Left ventricle myocardium inferior (tissue), 1 donor: ENCODE measurements around the gene KIF17. TPM values are rescaled to one million over a fixed set of nuclear protein-coding genes. Genes with fewer than 3 reads are reported as not detected.

ENCODE experiments used
- DNase-seq: peaks from one replicate; pipeline ENCODE4 v3.0.0-alpha.2; 2020
- H3K27ac ChIP-seq: fragments of 200-600 bp; replicated peaks from 2 replicates; pipeline ENCODE4 v1.8.0; 2021
- H3K27me3 ChIP-seq: fragments of 200-600 bp; 2 replicates; pipeline ENCODE4 v1.8.0; 2021; ENCODE audit warnings: low read depth
- H3K36me3 ChIP-seq: fragments of 200-600 bp; 2 replicates; pipeline ENCODE4 v1.8.0; 2021
- H3K4me1 ChIP-seq: fragments of 200-600 bp; 2 replicates; pipeline ENCODE4 v1.8.0; 2021
- H3K4me3 ChIP-seq: fragments of 200-600 bp; 2 replicates; pipeline ENCODE4 v1.8.0; 2021; ENCODE audit warnings: mild to moderate bottlenecking, moderate library complexity
- H3K9me3 ChIP-seq: fragments of 200-600 bp; replicated peaks from 2 replicates; pipeline ENCODE4 v1.8.0; 2021
- intact Hi-C: fragments of 100-400 bp; cut with micrococcal nuclease; formaldehyde crosslinking; loops from one replicate; pipeline ENCODE4 v1.11.0; 2022
- total RNA-seq: library from RNA; stranded (reverse); fragmentation: NEBNext Ultra II Directional; extraction: Animal tissue kit (Norgen Biotek cat#: 25700); gene quantifications from one replicate; pipeline ENCODE4 v1.2.1, GENCODE V29; 2021
- TF ChIP-seq, protein P1 (sequence below): fragments of 200-600 bp; IDR thresholded peaks from 2 replicates; pipeline ENCODE4 v1.8.0; 2021; ENCODE audit warnings: antibody characterized with exemption, mild to moderate bottlenecking, borderline replicate concordance
- donor health status: DM: no; HTN: yes; CAD: no; lungs with severe emphysema.

KIF17 gene
- total RNA-seq, 1 donor from 2014 or later: 4.6 TPM

DNA sequence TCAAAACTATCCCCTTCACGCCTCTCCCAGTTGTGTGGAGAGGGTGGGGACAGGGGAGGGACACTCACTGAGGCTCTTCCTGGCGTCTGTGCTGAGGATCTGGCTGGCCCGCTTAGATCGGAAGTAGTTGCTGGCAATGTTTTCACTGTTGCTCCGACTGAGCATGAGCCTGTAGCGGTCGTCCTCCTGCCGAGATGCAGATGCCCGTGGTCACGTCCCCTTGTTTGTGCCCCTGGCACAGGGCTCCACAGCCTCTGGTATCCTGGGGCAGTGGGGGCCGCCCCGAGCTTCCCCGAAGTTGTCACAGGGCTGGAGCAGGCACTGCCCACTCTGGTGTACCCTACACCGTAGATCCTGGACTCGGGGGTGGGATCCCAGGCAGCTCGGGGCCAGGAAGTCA, 51.7 kb downstream of the KIF17 start:
- no peak for DNase-seq
- intact Hi-C loops: no loop called here
- Histone ChIP-seq H3K27me3 (no peaks in the 10 kb centered on the region), H3K9me3 (no peaks in the 10 kb centered on the region), H3K4me3 (peak overlapping the region; percentile 42), H3K27ac (peak overlapping the region; percentile 86), H3K4me1 (peaks cover 24% of the 10 kb centered on the region), H3K36me3 (no peaks in the 10 kb centered on the region)
- TF ChIP-seq, protein P1, sequence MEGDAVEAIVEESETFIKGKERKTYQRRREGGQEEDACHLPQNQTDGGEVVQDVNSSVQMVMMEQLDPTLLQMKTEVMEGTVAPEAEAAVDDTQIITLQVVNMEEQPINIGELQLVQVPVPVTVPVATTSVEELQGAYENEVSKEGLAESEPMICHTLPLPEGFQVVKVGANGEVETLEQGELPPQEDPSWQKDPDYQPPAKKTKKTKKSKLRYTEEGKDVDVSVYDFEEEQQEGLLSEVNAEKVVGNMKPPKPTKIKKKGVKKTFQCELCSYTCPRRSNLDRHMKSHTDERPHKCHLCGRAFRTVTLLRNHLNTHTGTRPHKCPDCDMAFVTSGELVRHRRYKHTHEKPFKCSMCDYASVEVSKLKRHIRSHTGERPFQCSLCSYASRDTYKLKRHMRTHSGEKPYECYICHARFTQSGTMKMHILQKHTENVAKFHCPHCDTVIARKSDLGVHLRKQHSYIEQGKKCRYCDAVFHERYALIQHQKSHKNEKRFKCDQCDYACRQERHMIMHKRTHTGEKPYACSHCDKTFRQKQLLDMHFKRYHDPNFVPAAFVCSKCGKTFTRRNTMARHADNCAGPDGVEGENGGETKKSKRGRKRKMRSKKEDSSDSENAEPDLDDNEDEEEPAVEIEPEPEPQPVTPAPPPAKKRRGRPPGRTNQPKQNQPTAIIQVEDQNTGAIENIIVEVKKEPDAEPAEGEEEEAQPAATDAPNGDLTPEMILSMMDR: no peak

DNA sequence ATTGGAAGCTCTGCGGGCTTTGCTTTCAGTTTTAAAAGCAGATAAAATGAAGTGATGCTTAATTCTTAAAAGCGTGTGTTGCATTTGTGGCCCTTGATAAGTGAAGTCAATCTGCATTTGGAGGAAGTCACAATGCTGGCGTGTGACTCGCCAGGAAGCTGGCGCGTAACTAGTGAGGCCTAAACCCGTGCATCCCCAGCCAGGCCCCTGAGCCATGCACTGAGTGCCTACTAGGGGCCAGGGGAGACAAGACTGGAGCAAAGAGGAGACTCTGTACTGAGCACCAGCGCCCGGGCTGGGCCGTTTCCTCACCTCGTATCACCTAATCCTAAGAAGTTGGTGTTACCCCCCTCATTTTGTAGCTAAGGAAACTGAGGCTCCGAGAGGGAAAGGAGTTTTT, 52.1 kb downstream of the KIF17 start:
- no peak for DNase-seq
- intact Hi-C loops: no loop called here
- peaks cover 28% of the 10 kb centered on the region for H3K4me1 ChIP-seq
- no peak overlapping the region for H3K4me3 ChIP-seq
- H3K27me3 ChIP-seq: no peaks in the 10 kb centered on the region
- peak overlapping the region; percentile 86 for H3K27ac ChIP-seq
- TF ChIP-seq, protein P1: no peak
- no peaks in the 10 kb centered on the region for H3K9me3 ChIP-seq
- no peaks in the 10 kb centered on the region for H3K36me3 ChIP-seq

- DNase-seq: no peak
- no peaks in the 10 kb centered on the region for H3K9me3 ChIP-seq
- intact Hi-C loops: no loop called here
- H3K4me1 ChIP-seq: peaks cover 44% of the 10 kb centered on the region
- no peak overlapping the region for H3K4me3 ChIP-seq
- no peaks in the 10 kb centered on the region for H3K27me3 ChIP-seq
- H3K27ac ChIP-seq: no peak overlapping the region
- TF ChIP-seq, protein P1: no peak
- no peaks in the 10 kb centered on the region for H3K36me3 ChIP-seq
Observed at GRCh38 chr1:20663969-20664715, 53.7 kb downstream of the KIF17 start.

DNA sequence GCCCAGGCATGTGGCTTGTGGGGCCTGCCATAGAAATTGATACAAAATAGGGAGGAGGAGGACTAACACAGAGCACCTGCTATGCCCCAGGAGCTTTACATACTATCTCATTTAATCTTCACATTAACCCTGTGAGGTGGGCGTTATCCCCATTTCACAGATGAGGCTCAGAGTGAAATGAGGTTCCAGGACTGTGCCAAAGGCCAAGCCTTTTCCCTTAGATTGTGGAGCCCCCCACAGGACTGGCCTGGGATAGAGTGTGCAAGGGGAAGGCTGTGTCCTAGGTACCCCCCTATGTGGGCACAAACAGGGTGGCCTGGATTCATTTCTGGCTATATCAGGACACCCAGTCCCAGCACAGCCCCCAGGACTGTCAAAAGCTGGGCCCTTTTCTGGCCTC, 54.4 kb downstream of the KIF17 start:
- Histone ChIP-seq H3K4me1 (peaks cover 52% of the 10 kb centered on the region), H3K9me3 (no peaks in the 10 kb centered on the region), H3K36me3 (peaks cover under 1% of the 10 kb centered on the region), H3K27ac (no peak overlapping the region), H3K27me3 (no peaks in the 10 kb centered on the region), H3K4me3 (no peak overlapping the region)
- TF ChIP-seq, protein P1: no peak
- DNase-seq: no peak
- intact Hi-C loops: no loop called here

DNA sequence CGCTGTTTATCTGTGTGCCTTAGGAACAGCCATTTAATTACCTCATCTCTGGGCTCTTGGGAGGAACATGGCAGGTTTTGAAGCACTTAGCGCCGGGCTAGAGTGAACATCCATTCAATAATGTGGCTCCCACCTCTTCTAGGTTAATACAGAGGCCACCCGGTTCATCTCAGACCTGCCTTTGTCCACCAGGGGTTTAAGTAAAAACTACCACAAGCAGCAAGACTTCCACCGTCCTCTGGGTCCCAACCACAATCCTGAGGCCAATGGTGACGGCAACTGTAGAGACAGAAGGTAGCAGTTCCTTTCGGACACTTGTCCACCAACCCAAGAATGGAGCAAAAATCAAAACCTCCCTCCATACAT, 55.7 kb downstream of the KIF17 start:
- DNase-seq: no peak
- intact Hi-C loops: no loop called here
- H3K4me1 ChIP-seq: peaks cover 65% of the 10 kb centered on the region

More for the DNA sequence above, 55.7 kb downstream of the KIF17 start:
- H3K27ac ChIP-seq: peak overlapping the region; percentile 94
- H3K9me3 ChIP-seq: no peaks in the 10 kb centered on the region
- TF ChIP-seq, protein P1: no peak
- no peaks in the 10 kb centered on the region for H3K27me3 ChIP-seq
- H3K4me3 ChIP-seq: peak overlapping the region; percentile 86
- peaks cover 13% of the 10 kb centered on the region for H3K36me3 ChIP-seq
